ENCODE measurements around the gene CYP2E1. TPM values are rescaled to one million over a fixed set of nuclear protein-coding genes. Genes with fewer than 3 reads are reported as not detected.

Gene CYP2E1
- total and polyA plus RNA-seq, 2 donors from 2014 or later = 2.9 to 3.4 TPM

DNA sequence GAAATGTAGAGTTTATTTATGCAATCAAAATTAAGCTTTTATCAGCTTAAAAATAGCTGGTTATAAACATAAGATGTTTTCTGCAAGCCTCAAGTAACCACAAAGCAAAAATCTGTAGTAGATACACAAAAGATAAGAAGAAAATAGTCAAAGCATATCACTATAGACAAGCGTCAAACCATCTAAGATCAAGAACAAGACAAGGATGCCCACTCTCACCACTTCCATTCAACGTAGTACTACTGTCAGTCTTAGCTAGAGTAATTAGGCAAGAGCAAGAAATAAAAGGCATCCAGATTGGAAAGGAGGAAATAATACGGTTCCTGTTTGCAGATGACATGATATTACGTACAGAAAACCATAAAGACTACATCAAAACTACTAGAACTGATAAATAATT is 17.5 kb upstream of the CYP2E1 start:
- H3K27me3 ChIP-seq (ENCODE audit: control insufficient read depth, insufficient read depth, low read length) = no peaks in the 10 kb centered on the region
- DNase-seq = no peak
- intact Hi-C loops (cut with DNase I) = no loop called here
- no peaks in the 10 kb centered on the region for H3K36me3 ChIP-seq (ENCODE audit: control insufficient read depth in 2 of 3, insufficient read depth in 3 of 3, low read length in 3 of 3)
- no peak overlapping the region for H3K9ac ChIP-seq (ENCODE audit: low read length in 3 of 3)
- FAIRE-seq = no peak
- TF ChIP-seq, protein P1, sequence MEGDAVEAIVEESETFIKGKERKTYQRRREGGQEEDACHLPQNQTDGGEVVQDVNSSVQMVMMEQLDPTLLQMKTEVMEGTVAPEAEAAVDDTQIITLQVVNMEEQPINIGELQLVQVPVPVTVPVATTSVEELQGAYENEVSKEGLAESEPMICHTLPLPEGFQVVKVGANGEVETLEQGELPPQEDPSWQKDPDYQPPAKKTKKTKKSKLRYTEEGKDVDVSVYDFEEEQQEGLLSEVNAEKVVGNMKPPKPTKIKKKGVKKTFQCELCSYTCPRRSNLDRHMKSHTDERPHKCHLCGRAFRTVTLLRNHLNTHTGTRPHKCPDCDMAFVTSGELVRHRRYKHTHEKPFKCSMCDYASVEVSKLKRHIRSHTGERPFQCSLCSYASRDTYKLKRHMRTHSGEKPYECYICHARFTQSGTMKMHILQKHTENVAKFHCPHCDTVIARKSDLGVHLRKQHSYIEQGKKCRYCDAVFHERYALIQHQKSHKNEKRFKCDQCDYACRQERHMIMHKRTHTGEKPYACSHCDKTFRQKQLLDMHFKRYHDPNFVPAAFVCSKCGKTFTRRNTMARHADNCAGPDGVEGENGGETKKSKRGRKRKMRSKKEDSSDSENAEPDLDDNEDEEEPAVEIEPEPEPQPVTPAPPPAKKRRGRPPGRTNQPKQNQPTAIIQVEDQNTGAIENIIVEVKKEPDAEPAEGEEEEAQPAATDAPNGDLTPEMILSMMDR (IDR thresholded peaks at IDR 0.05; ENCODE audit: borderline replicate concordance, extremely low read depth, insufficient read depth) = no peak
- peaks cover 0 to 2% (median 0%) of the 10 kb centered on the region in 3 donors for H3K9me3 ChIP-seq (ENCODE audit: control insufficient read depth in 2 of 3, insufficient read depth in 1 of 3, low read length in 3 of 3)
- H3K4me3 ChIP-seq (ENCODE audit: low read length in 3 of 3) = no peak overlapping the region
- H3K27ac ChIP-seq (ENCODE audit: low read depth in 2 of 2, low read length in 2 of 2) = no peak overlapping the region
- no peaks in the 10 kb centered on the region for H3K4me1 ChIP-seq (ENCODE audit: control insufficient read depth in 2 of 3, insufficient read depth in 2 of 3, low read depth in 1 of 3, low read length in 3 of 3)

DNA sequence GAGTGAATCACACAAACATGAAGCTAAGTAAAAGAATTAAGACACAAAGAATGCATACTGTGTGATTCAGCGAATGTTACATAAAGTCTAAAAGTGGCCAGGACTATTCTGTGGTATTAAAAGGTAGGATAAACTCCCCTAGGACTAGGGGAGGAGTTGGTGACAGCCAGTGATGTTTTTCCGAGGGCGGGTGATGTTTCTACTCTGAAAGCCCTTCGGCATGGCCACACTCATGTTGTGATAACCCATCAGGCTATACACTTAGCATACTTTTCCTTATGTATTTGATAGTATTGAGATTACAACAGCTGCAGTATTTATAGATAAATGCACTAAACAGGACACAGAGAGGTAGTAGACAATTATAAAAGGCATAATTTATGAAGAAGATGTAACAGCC is 15.8 kb upstream of the CYP2E1 start:
- Histone ChIP-seq H3K9me3 (ENCODE audit: control insufficient read depth in 2 of 3, insufficient read depth in 1 of 3, low read length in 3 of 3) (peaks cover 0 to 2% (median 0%) of the 10 kb centered on the region in 3 donors), H3K27me3 (ENCODE audit: control insufficient read depth, insufficient read depth, low read length) (no peaks in the 10 kb centered on the region), H3K27ac (ENCODE audit: low read depth in 2 of 2, low read length in 2 of 2) (no peak overlapping the region), H3K4me3 (ENCODE audit: low read length in 3 of 3) (no peak overlapping the region), H3K9ac (ENCODE audit: low read length in 3 of 3) (no peak overlapping the region), H3K4me1 (ENCODE audit: control insufficient read depth in 2 of 3, insufficient read depth in 2 of 3, low read depth in 1 of 3, low read length in 3 of 3) (no peaks in the 10 kb centered on the region), H3K36me3 (ENCODE audit: control insufficient read depth in 2 of 3, insufficient read depth in 3 of 3, low read length in 3 of 3) (no peaks in the 10 kb centered on the region)
- intact Hi-C loops (cut with DNase I) = no loop called here
- DNase-seq (no peak), FAIRE-seq (no peak)
- TF ChIP-seq, protein P1 (IDR thresholded peaks at IDR 0.05; ENCODE audit: borderline replicate concordance, extremely low read depth, insufficient read depth) = no peak

DNA sequence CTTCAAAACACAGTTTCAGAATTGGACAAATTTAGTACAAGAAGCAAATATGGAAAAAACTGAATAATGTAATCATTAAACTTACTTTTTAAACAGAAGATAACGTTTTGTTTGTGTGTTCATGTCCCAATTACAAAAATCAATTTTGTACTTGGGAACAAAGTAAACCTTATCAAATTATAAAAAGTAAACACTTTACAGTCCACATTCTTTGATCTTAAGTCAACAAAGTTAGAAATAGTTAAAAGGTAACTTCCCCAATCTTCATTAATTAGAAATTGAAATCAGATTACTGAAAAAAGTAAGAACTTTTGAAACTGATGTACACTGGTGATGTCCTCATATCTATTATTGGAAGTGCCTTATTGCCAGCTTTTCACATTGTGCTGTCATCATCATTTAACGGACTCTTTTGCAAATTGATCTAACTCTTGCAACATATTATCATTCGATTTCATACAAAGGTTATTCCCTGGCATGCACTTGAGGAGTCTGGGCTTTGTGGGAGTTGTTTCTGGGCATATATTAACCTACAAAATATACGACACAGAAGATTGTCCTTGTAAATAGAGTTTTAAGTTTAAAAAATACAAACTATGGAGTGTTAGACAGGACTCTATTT is 15.1 kb upstream of the CYP2E1 start:
- FAIRE-seq (no peak), DNase-seq (no peak)
- Histone ChIP-seq H3K4me3 (ENCODE audit: low read length in 3 of 3) (no peak overlapping the region), H3K36me3 (ENCODE audit: control insufficient read depth in 2 of 3, insufficient read depth in 3 of 3, low read length in 3 of 3) (no peaks in the 10 kb centered on the region), H3K4me1 (ENCODE audit: control insufficient read depth in 2 of 3, insufficient read depth in 2 of 3, low read depth in 1 of 3, low read length in 3 of 3) (no peaks in the 10 kb centered on the region), H3K9me3 (ENCODE audit: control insufficient read depth in 2 of 3, insufficient read depth in 1 of 3, low read length in 3 of 3) (peaks cover 0 to 2% (median 0%) of the 10 kb centered on the region in 3 donors), H3K27me3 (ENCODE audit: control insufficient read depth, insufficient read depth, low read length) (no peaks in the 10 kb centered on the region), H3K9ac (ENCODE audit: low read length in 3 of 3) (no peak overlapping the region), H3K27ac (ENCODE audit: low read depth in 2 of 2, low read length in 2 of 2) (no peak overlapping the region)
- TF ChIP-seq, protein P1 (IDR thresholded peaks at IDR 0.05; ENCODE audit: borderline replicate concordance, extremely low read depth, insufficient read depth) = no peak
- intact Hi-C loops (cut with DNase I) = no loop called here

DNA sequence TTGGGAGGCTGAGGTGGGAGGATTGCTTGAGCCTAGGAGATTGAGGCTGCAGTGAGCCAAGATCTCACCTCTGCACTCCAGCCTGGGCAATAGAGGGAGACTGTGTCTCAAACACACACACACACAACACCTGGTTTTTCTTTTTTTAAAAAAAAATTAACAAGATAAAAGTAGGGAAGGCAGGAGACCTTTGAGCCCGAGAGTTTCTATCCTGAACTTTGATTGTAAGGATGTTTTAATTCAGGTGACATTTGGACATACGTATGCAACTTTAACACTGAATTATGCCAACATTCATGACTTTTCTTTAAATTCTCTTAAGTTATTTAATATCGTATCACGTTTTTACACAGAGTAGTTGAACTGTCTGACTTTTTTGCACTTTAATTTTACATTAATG is 11.7 kb upstream of the CYP2E1 start:
- H3K4me3 ChIP-seq (ENCODE audit: low read length in 3 of 3) = no peak overlapping the region
- no peaks in the 10 kb centered on the region for H3K36me3 ChIP-seq (ENCODE audit: control insufficient read depth in 2 of 3, insufficient read depth in 3 of 3, low read length in 3 of 3)
- no peaks in the 10 kb centered on the region for H3K9me3 ChIP-seq (ENCODE audit: control insufficient read depth in 2 of 3, insufficient read depth in 1 of 3, low read length in 3 of 3)
- H3K27ac ChIP-seq (ENCODE audit: low read depth in 2 of 2, low read length in 2 of 2) = no peak overlapping the region
- H3K9ac ChIP-seq (ENCODE audit: low read length in 3 of 3) = no peak overlapping the region
- intact Hi-C loops (cut with DNase I) = no loop called here
- H3K27me3 ChIP-seq (ENCODE audit: control insufficient read depth, insufficient read depth, low read length) = no peaks in the 10 kb centered on the region
- peaks cover 0 to 3% (median 0%) of the 10 kb centered on the region in 3 donors for H3K4me1 ChIP-seq (ENCODE audit: control insufficient read depth in 2 of 3, insufficient read depth in 2 of 3, low read depth in 1 of 3, low read length in 3 of 3)
- TF ChIP-seq, protein P1 (IDR thresholded peaks at IDR 0.05; ENCODE audit: borderline replicate concordance, extremely low read depth, insufficient read depth) = no peak
- DNase-seq (no peak), FAIRE-seq (no peak)

Measured in kidney (tissue), 14 donors.